HG02885 (cell line): ENCODE data around the gene IL20.
A peak's percentile ranks its signal among the peaks of the same experiment; 100 is the strongest.

ENCODE experiments used
- ATAC-seq: cut with Tn5 transposase; IDR thresholded peaks from one replicate; pipeline ENCODE4 v1.9.1; 2021; ENCODE audit warnings: mild to moderate bottlenecking; ENCODE audit not compliant: unreplicated experiment, poor library complexity

Gene IL20

GRCh38 chr1:206864939-206865671, at the start of gene IL20:
Gene IL20, plus strand, starts transcription at chr1:206865623. Its CDS starts 230 bp downstream, at chr1:206865853.
- no peak for ATAC-seq

GRCh38 chr1:206816390-206817287, 48.8 kb upstream of the IL20 start:
- peak; percentile 52 for ATAC-seq

- no peak for ATAC-seq
Measured at GRCh38 chr1:206821493-206821892, 43.9 kb upstream of the IL20 start.

DNA sequence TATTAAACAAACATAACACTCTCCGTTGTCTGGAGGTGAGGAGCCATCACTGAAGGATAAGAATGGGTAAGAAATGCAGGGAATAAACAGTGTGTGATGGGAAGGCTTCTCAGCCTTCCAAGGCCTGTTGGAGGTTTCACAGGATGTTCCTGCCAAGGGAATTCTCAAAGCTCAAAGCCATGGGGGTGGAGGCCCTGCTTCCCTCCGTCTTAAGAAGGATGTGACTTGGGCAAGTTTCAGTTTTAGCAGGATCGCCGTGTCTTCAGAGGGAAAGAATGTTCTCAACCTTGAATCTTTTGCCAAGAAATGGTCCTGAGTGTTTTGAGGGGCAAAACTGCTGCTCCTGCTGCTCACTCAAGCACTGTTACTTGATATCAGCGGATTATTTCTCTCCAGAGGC, 41.7 kb upstream of the IL20 start:
- ATAC-seq: no peak

GRCh38 chr1:206824331-206824730, 41.1 kb upstream of the IL20 start:
- ATAC-seq: no peak

DNA sequence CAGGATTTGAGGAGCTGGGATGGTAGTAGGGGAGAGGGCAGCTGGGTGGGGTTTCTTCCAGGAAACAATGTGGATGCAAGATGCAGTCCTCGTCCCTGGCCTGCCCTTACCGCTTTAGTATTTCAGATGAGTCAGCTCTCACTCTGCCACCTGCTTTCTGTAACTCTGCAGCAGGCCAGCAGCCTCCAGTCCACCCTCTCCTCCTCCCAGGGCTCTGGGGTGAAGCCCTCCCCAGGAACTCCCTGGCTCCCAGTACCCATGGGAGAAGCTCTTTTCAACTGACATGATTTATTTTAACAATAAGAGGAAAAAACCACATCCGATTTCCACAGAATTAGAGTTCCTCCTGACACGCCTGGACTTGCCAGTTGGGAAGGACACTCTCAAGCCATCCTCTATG, 39.0 kb upstream of the IL20 start:
- ATAC-seq: no peak

DNA sequence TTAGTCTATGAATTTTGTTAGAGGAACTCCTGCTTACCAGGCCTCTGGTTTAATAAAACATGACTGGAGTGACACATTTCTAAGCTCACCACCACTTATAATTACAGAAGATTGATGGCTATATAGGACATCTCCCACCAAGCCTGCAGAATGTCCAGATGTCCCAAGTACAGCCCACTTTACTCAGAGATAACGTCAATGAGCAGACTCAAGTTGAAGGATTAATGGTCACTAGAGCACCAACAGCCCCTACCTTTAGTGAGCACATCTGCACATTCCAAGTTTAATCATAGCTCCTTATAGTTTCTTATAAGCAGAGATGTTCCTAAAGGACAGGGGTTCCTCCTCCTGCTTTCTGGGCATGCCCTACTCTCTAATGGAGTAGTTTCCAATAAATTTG, 37.4 kb upstream of the IL20 start:
- ATAC-seq: no peak

DNA sequence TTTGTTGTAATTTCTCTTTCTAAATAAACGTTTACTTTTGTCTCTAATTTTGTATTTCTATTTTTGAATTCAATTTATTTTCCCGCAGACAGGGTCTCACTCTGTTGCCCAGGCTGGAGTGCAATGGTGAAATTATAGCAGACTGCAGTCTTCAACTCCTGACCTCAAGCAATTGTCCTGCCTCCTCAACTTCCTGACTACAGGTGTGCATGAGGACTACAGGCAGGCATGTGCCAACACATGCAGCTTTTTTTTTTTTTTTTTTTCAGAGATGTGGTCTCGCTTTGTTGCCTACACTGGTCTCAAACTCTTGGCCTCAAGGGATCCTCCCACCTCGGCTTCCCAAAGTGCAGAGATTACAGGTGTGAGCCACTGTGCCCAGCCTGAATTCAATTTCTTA, 36.7 kb upstream of the IL20 start:
- no peak for ATAC-seq

DNA sequence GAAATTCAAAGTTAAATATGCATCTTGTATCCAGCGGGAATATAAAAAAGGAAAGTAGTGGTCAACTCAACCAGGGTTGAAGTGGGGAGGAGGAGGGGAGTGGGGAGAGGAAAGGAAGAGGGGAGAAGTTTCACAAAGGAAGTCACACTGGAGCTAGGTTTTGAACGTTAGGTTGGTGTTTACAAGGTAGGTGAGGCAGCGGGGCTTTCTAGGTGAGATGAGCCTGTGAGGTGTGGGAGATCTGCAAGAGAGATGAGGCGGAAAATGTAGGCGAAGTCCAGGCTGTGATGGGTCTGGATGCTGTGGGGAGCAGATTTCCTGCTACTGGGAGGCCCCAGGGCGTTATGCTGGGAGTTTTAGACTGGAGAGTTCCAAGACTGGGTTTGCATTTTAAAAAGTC, 36.1 kb upstream of the IL20 start:
- no peak for ATAC-seq

- no peak for ATAC-seq
Measured at GRCh38 chr1:206829875-206830274, 35.5 kb upstream of the IL20 start.

DNA sequence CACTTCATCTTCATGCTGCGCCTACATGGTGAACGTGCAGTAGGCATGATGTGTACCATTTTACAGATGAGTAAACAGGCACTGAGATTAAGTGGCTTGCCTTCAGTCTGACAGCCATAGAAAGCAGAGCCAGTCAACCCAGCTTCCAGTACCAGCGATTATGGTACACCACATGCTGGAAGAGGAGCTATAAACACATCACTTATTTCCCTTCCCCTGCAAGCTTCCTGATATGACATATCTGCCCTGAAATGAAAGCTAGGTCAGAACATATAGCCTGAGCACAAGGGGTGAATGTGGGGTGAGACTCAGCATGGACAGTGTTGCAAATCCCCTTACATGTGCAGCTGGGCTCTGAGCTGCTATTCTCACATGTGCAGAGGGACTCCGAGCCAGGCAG, 33.8 kb upstream of the IL20 start:
- no peak for ATAC-seq

DNA sequence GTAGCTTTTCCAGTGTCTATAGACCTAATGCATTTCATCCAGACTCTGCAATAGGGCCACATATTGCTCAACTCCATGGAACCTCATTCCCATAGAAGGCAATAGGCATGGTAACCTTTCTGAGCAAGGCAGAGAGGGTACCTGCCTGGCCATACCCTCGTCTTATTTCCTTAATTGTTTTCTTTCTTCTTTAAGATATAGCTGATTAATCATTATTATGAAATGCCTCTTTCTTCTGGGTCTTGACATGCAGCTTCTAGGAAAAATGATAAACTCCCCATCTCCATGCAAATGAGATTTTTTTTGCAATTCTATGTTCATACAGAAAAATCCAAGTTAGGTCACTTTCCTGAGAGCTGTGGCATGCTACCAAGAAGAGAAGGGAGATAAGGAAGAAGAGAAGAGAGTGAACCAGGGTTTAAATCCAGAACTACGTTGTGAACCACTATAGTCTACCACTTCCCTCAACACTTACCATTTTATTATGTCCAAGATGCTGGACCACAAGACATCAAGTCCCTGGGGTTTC, 33.0 kb upstream of the IL20 start:
- ATAC-seq: no peak

GRCh38 chr1:206833106-206833680, 32.2 kb upstream of the IL20 start:
- ATAC-seq: no peak

GRCh38 chr1:206833801-206834200, 31.6 kb upstream of the IL20 start:
- ATAC-seq: no peak

GRCh38 chr1:206834217-206834616, 31.2 kb upstream of the IL20 start:
- no peak for ATAC-seq

GRCh38 chr1:206834711-206835110, 30.7 kb upstream of the IL20 start:
- no peak for ATAC-seq

DNA sequence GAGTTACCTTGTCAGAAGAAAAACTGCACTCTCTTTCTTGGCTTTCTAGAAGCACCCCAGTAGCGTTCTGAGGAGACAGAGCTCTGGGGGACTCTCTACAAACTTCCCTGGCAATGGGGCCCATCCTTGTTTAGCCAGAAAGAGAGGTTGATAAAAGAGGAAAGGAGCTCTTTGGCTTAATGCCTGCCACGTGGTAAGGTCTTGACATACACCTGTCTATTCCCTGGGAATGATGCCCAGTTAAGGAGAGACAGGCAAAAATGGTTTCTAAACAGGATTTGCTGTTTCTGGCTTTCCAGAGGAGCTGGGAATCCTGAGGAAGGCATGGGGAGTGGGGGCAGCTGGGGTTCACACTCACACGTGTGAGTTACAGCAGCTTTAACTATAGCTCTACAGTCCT, 30.2 kb upstream of the IL20 start:
- ATAC-seq: no peak

DNA sequence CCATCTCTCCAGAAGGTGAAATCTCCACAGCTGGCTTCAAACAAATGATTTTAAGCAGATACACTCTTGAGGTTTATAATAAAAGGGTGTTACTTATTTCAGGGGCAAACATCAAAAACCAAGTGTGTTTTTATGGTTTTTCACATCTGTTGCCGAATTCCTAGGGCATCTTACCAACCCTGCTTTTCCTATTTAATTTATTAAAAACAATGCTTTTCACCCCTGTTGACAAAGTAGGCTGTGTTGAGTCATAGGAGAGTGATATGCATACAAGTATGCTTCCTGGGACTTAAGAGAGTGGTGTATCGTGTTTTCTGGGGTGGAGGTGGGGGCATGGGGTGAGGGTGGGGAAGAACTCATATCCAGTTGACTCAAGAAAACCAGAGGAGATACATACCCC, 29.3 kb upstream of the IL20 start:
- ATAC-seq: no peak

- no peak for ATAC-seq
Measured at GRCh38 chr1:206839006-206839560, 26.3 kb upstream of the IL20 start.

- no peak for ATAC-seq
Measured at GRCh38 chr1:206839857-206840256, 25.6 kb upstream of the IL20 start.
